Measurements from ENCODE around the gene SORCS1.
A peak's percentile ranks its signal among the peaks of the same experiment; 100 is the strongest.

Gene SORCS1

GRCh38 chr10:106577756-106578155 is 586.8 kb downstream of the SORCS1 start:
- no peak for DNase-seq (ENCODE audit: low read depth)

- peak; percentile 72 for DNase-seq (ENCODE audit: low read depth)
Observed at GRCh38 chr10:106577266-106577665, 587.2 kb downstream of the SORCS1 start.

- DNase-seq (ENCODE audit: low read depth) = no peak
Observed at GRCh38 chr10:106576534-106576933, 588.0 kb downstream of the SORCS1 start.

- DNase-seq (ENCODE audit: low read depth) = peak; percentile 73
Observed at GRCh38 chr10:106573106-106573505, 591.4 kb downstream of the SORCS1 start.

GRCh38 chr10:106571192-106571946 is 593.1 kb downstream of the SORCS1 start:
- peak; percentile 71 for DNase-seq (ENCODE audit: low read depth)

GRCh38 chr10:106570268-106570667 is 594.2 kb downstream of the SORCS1 start:
- no peak for DNase-seq (ENCODE audit: low read depth)

GRCh38 chr10:106567629-106568028 is 596.9 kb downstream of the SORCS1 start:
- no peak for DNase-seq (ENCODE audit: low read depth)

GRCh38 chr10:106566873-106567272 is 597.6 kb downstream of the SORCS1 start:
- DNase-seq (ENCODE audit: low read depth) = no peak

GRCh38 chr10:106565546-106565945 is 599.0 kb downstream of the SORCS1 start:
- DNase-seq (ENCODE audit: low read depth) = peak; percentile 39

GRCh38 chr10:106563384-106563783 is 601.1 kb downstream of the SORCS1 start:
- no peak for DNase-seq (ENCODE audit: low read depth)

- DNase-seq (ENCODE audit: low read depth) = peak; percentile 75
Observed at GRCh38 chr10:106560925-106561640, 603.4 kb downstream of the SORCS1 start.

GRCh38 chr10:106559442-106559841 is 605.1 kb downstream of the SORCS1 start:
- peak; percentile 70 for DNase-seq (ENCODE audit: low read depth)

- DNase-seq (ENCODE audit: low read depth) = peak; percentile 44
Observed at GRCh38 chr10:106557951-106558733, 606.4 kb downstream of the SORCS1 start.

GRCh38 chr10:106557053-106557452 is 607.5 kb downstream of the SORCS1 start:
- DNase-seq (ENCODE audit: low read depth) = peak; percentile 60

- peak; percentile 25 for DNase-seq (ENCODE audit: low read depth)
Observed at GRCh38 chr10:106555599-106555998, 608.9 kb downstream of the SORCS1 start.

- no peak for DNase-seq (ENCODE audit: low read depth)
Observed at GRCh38 chr10:106551501-106552062, 612.9 kb downstream of the SORCS1 start.

GRCh38 chr10:106548832-106549231 is 615.7 kb downstream of the SORCS1 start:
- DNase-seq (ENCODE audit: low read depth) = no peak

GRCh38 chr10:106547047-106547635 is 617.4 kb downstream of the SORCS1 start:
- no peak for DNase-seq (ENCODE audit: low read depth)

- DNase-seq (ENCODE audit: low read depth) = no peak
Observed at GRCh38 chr10:106542461-106542860, 622.0 kb downstream of the SORCS1 start.

- DNase-seq (ENCODE audit: low read depth) = peak; percentile 23
Observed at GRCh38 chr10:106540645-106541044, 623.9 kb downstream of the SORCS1 start.

GRCh38 chr10:106537866-106538265 is 626.6 kb downstream of the SORCS1 start:
- no peak for DNase-seq (ENCODE audit: low read depth)

Data from ELR (cell line).